Esophagus muscularis mucosa (tissue), 4 donors: ENCODE data around the gene UCN2.

ENCODE experiments used
- EP300 ChIP-seq: sonication (generic); formaldehyde crosslinking; IDR thresholded peaks from one replicate; pipeline ENCODE4 v1.6.1; 2017; ENCODE audit warnings: antibody characterized with exemption
- POLR2A ChIP-seq: fragments of 450-650 bp; IDR thresholded peaks from one replicate; pipeline ENCODE4 v1.6.1; 2017; ENCODE audit warnings: antibody characterized with exemption, moderate library complexity, mild to moderate bottlenecking, low read depth
- TF ChIP-seq, protein P1 (sequence below), 3 experiments: fragments of 200-600 bp in 2 of 3; fragments of 450-650 bp in 1 of 3; sonication (generic) in 2 of 3; IDR thresholded peaks; one replicate each; pipeline ENCODE4 v1.5.1; 2017 to 2019; ENCODE audit warnings: antibody characterized with exemption in 3 of 3, mild to moderate bottlenecking in 2 of 3, moderate library complexity in 1 of 3

DNA sequence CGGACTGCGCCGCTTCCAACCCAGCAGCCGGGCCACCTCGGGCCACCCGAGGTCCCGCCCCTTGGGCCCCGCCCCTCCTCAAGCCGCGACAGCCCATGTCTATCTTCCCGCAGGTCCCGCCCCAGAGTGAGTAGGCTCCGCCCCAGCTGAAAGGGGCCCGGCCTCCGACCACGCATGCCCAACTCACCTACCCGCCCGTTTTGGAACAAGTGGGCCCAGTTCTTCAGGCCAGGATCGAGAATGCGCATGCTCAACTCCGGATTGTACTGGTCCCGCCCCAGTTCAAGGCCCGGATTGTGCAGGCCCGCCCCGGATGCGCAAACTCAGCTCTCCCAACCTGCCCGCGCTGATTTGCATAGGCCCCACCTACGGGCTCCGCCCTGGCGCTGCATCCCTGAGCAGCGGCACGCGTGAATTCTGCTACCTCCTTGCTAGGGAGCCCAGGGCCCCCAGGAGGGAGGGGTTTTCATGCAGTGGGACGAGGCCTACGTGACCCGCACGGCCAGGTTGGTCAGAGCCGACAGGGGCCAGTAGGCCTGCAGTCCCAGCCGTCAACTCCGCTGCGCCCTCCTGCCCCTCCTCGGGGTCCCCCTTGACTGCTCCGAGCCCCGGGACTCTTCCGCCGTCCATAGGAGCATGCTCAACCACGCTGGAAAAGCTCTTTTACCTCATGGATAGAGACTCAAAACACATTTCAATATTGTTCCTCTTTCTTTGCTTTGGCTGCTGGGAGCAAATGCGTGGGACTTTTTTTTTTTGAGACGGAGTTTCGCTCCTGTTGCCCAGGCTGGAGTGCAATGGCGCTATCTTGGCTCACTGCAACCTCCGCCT is 6.6 kb downstream of the UCN2 start, which contains the start of gene PFKFB4:
- TF ChIP-seq POLR2A (no peak), EP300 (no peak)
- TF ChIP-seq, protein P1, sequence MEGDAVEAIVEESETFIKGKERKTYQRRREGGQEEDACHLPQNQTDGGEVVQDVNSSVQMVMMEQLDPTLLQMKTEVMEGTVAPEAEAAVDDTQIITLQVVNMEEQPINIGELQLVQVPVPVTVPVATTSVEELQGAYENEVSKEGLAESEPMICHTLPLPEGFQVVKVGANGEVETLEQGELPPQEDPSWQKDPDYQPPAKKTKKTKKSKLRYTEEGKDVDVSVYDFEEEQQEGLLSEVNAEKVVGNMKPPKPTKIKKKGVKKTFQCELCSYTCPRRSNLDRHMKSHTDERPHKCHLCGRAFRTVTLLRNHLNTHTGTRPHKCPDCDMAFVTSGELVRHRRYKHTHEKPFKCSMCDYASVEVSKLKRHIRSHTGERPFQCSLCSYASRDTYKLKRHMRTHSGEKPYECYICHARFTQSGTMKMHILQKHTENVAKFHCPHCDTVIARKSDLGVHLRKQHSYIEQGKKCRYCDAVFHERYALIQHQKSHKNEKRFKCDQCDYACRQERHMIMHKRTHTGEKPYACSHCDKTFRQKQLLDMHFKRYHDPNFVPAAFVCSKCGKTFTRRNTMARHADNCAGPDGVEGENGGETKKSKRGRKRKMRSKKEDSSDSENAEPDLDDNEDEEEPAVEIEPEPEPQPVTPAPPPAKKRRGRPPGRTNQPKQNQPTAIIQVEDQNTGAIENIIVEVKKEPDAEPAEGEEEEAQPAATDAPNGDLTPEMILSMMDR (IDR thresholded peaks at IDR 0.05) = peak in 1 of 3 experiments; percentile 30
